ENCODE data around the gene RET. TPM values are rescaled to one million over a fixed set of nuclear protein-coding genes. Genes with fewer than 3 reads are reported as not detected.

The RET gene
- total RNA-seq, 4 donors from 2014 or later, result 0.79 to 1.3 (median 0.96) TPM

GRCh38 chr10:43057831-43058340 lies 19.0 kb upstream of the RET start:
- DNase-seq (ENCODE audit: low spot score), result no peak
- no peak for ATAC-seq (ENCODE audit: low FRiP score)
- no peak for TF ChIP-seq CTCF (IDR thresholded peaks at IDR 0.05)

GRCh38 chr10:43058716-43059335 lies 18.0 kb upstream of the RET start:
- no peak for TF ChIP-seq CTCF (IDR thresholded peaks at IDR 0.05)
- DNase-seq (ENCODE audit: low spot score) (no peak), ATAC-seq (ENCODE audit: low FRiP score) (no peak)

GRCh38 chr10:43059336-43059720 lies 17.5 kb upstream of the RET start:
- TF ChIP-seq CTCF (IDR thresholded peaks at IDR 0.05), result no peak
- ATAC-seq (ENCODE audit: low FRiP score) (no peak), DNase-seq (ENCODE audit: low spot score) (no peak)

- DNase-seq (ENCODE audit: low spot score), result no peak
These were observed 17.0 kb upstream of the RET start for GRCh38 chr10:43059828-43060227.

GRCh38 chr10:43060291-43060690 lies 16.6 kb upstream of the RET start:
- TF ChIP-seq CTCF (IDR thresholded peaks at IDR 0.05), result no peak
- DNase-seq (ENCODE audit: low spot score), result no peak
- ATAC-seq (ENCODE audit: low FRiP score), result no peak

More at GRCh38 chr10:43059828-43060227, 17.0 kb upstream of the RET start:
- TF ChIP-seq CTCF (IDR thresholded peaks at IDR 0.05), result no peak
- no peak for ATAC-seq (ENCODE audit: low FRiP score)

- TF ChIP-seq CTCF (IDR thresholded peaks at IDR 0.05), result no peak
- DNase-seq (ENCODE audit: low spot score) (no peak), ATAC-seq (ENCODE audit: low FRiP score) (no peak)
These were observed 15.5 kb upstream of the RET start for GRCh38 chr10:43061331-43061730.

GRCh38 chr10:43061760-43062159 lies 15.1 kb upstream of the RET start:
- TF ChIP-seq CTCF (IDR thresholded peaks at IDR 0.05), result no peak
- DNase-seq (ENCODE audit: low spot score), result no peak
- no peak for ATAC-seq (ENCODE audit: low FRiP score)
